ENCODE results near the gene ALDH16A1. TPM values are rescaled to one million over a fixed set of nuclear protein-coding genes. Genes with fewer than 3 reads are reported as not detected.

Gene ALDH16A1
- total RNA-seq, 3 donors from 2014 or later = 31.2 to 36.4 (median 36.3) TPM

GRCh38 chr19:49487277-49488045 is 34.4 kb downstream of the ALDH16A1 start, which contains the start of gene RPL13A:
TSS of gene RPL13A (plus strand) at chr19:49487608. CDS start at chr19:49487630, 22 bp downstream.
- intact Hi-C loops (cut with DNase I, micrococcal nuclease) = no loop called here
- H3K9me3 ChIP-seq = no peaks in the 10 kb centered on the region
- peak; percentile 99 to 100 (median 100) for DNase-seq

GRCh38 chr19:49488046-49488862 is 35.2 kb downstream of the ALDH16A1 start:
- intact Hi-C loops (cut with DNase I, micrococcal nuclease) = no loop called here
- DNase-seq (no peak), ATAC-seq (no peak)
- Histone ChIP-seq H3K9me3 (no peaks in the 10 kb centered on the region), H3K36me3 (ENCODE audit: low read depth) (peaks cover 15% of the 10 kb centered on the region), H3K4me1 (ENCODE audit: low read depth) (peaks cover 21% of the 10 kb centered on the region), H3K4me3 (peak overlapping the region; percentile 88)
- TF ChIP-seq CTCF (IDR thresholded peaks at IDR 0.05) = no peak

More at GRCh38 chr19:49487277-49488045, 34.4 kb downstream of the ALDH16A1 start, which contains the start of gene RPL13A:
- H3K4me1 ChIP-seq (ENCODE audit: low read depth) = peaks cover 21% of the 10 kb centered on the region
- ATAC-seq = peak; percentile 96
- TF ChIP-seq CTCF (IDR thresholded peaks at IDR 0.05) = peak; percentile 13
- peak within 1 kb of the TSS; percentile 88 for H3K4me3 ChIP-seq
- H3K36me3 ChIP-seq (ENCODE audit: low read depth) = peaks cover 15% of the 10 kb centered on the region

GRCh38 chr19:49488863-49489537 is 36.0 kb downstream of the ALDH16A1 start:
- intact Hi-C loops (cut with DNase I, micrococcal nuclease) = no loop called here
- no peak for ATAC-seq

GRCh38 chr19:49489601-49490167 is 36.7 kb downstream of the ALDH16A1 start:
- DNase-seq (no peak), ATAC-seq (no peak)
- intact Hi-C loops (cut with DNase I, micrococcal nuclease) = no loop called here

More at GRCh38 chr19:49488863-49489537, 36.0 kb downstream of the ALDH16A1 start:
- Histone ChIP-seq H3K4me3 (peak overlapping the region; percentile 88), H3K36me3 (ENCODE audit: low read depth) (peaks cover 15% of the 10 kb centered on the region), H3K4me1 (ENCODE audit: low read depth) (peaks cover 21% of the 10 kb centered on the region), H3K9me3 (no peaks in the 10 kb centered on the region)
- no peak for DNase-seq
- TF ChIP-seq CTCF (IDR thresholded peaks at IDR 0.05) = no peak

More at GRCh38 chr19:49489601-49490167, 36.7 kb downstream of the ALDH16A1 start:
- TF ChIP-seq CTCF (IDR thresholded peaks at IDR 0.05) = no peak
- Histone ChIP-seq H3K36me3 (ENCODE audit: low read depth) (peaks cover 15% of the 10 kb centered on the region), H3K9me3 (no peaks in the 10 kb centered on the region), H3K4me1 (ENCODE audit: low read depth) (peaks cover 21% of the 10 kb centered on the region), H3K4me3 (no peak overlapping the region)

Data from mucosa of descending colon (tissue), 3 donors.